ENCODE measurements around the gene BARHL2. TPM values are rescaled to one million over a fixed set of nuclear protein-coding genes. Genes with fewer than 3 reads are reported as not detected.

The BARHL2 gene
- total RNA-seq, 5 donors from 2014 or later (not counting 1 experiment from before 2014, with no cell fraction given): not detected

GRCh38 chr1:90717356-90717664, 208 bp upstream of the BARHL2 start:
- DNase-seq: no peak
- H3K27me3 ChIP-seq (replicated peaks in 1 of 2; ENCODE audit: control insufficient read depth in 2 of 2, extremely low read depth in 1 of 2, insufficient read depth in 2 of 2, low read length in 1 of 2): peaks cover 16 to 71% of the 10 kb centered on the region in 2 experiments
- H3K27me3 Mint-ChIP-seq: peaks cover 72 to 86% of the 10 kb centered on the region in 2 donors
- H3K9me3 ChIP-seq: no peaks in the 10 kb centered on the region
- H3K9me3 Mint-ChIP-seq: peaks cover 6 to 15% (median 11%) of the 10 kb centered on the region in 3 donors
- peak overlapping the region; percentile 37 to 75 (median 44) for H3K4me3 Mint-ChIP-seq
- peak in 1 of 4 experiments; percentile 44 for ATAC-seq (replicated peaks in 1 of 4)
- CTCF ChIA-PET: no interaction called here
- H3K36me3 Mint-ChIP-seq: peaks cover 3% of the 10 kb centered on the region
- WGBS (ENCODE audit: insufficient coverage): 13% methylated on average over 34 of the region's 37 CpGs
- H3K4me1 ChIP-seq (ENCODE audit: control insufficient read depth in 1 of 2, extremely low read depth in 1 of 2, insufficient read depth in 2 of 2, low read length in 2 of 2): peaks cover 0 to 32% of the 10 kb centered on the region in 2 experiments
- H3K4me1 Mint-ChIP-seq: peaks cover 28 to 51% (median 32%) of the 10 kb centered on the region in 3 donors
- peak overlapping the region in 1 of 2 donors; percentile 66 for H3K4me3 ChIP-seq (ENCODE audit: control insufficient read depth in 1 of 2, extremely low read depth in 1 of 2, low read length in 1 of 2)
- POLR2A ChIA-PET: no interaction called here
- no peaks in the 10 kb centered on the region for H3K36me3 ChIP-seq (ENCODE audit: control insufficient read depth in 2 of 2, extremely low read depth in 1 of 2, insufficient read depth in 1 of 2, low read length in 1 of 2)
- H3K27ac ChIP-seq (ENCODE audit: low read length): no peak overlapping the region
- peak overlapping the region in 1 of 2 donors; percentile 67 for H3K27ac Mint-ChIP-seq

DNA sequence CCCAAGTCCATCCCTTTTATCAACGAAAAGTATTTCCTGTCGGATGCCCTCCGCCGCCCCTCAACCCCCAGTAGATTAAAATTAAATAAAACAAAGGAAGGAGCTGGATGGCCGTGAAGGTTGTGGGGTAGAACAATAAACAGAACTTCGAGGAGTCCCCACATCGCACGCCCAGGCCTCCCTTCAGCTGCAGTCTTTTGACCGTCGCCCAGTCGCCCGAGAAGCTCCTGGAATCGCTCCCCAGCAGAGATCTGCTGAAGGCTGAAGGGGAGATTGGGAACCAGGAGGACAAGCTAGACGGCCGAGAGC, 905 bp downstream of the BARHL2 start:
- Histone ChIP-seq H3K27ac (ENCODE audit: low read length) (no peak overlapping the region), H3K36me3 (ENCODE audit: control insufficient read depth in 2 of 2, extremely low read depth in 1 of 2, insufficient read depth in 1 of 2, low read length in 1 of 2) (no peaks in the 10 kb centered on the region), H3K27me3 (replicated peaks in 1 of 2; ENCODE audit: control insufficient read depth in 2 of 2, extremely low read depth in 1 of 2, insufficient read depth in 2 of 2, low read length in 1 of 2) (peaks cover 16 to 75% of the 10 kb centered on the region in 2 experiments), H3K4me3 (ENCODE audit: control insufficient read depth in 1 of 2, extremely low read depth in 1 of 2, low read length in 1 of 2) (no peak overlapping the region), H3K9me3 (no peaks in the 10 kb centered on the region), H3K4me1 (ENCODE audit: control insufficient read depth in 1 of 2, extremely low read depth in 1 of 2, insufficient read depth in 2 of 2, low read length in 2 of 2) (peaks cover 0 to 30% of the 10 kb centered on the region in 2 experiments)
- H3K4me3 Mint-ChIP-seq: peak overlapping the region in 1 of 3 donors; percentile 75
- POLR2A ChIA-PET: no interaction called here
- peak overlapping the region in 1 of 2 donors; percentile 52 for H3K27ac Mint-ChIP-seq
- H3K4me1 Mint-ChIP-seq: peaks cover 24 to 42% (median 24%) of the 10 kb centered on the region in 3 donors
- WGBS (ENCODE audit: insufficient coverage): 15% methylated on average over 10 of the region's 15 CpGs
- H3K27me3 Mint-ChIP-seq: peaks cover 67 to 86% of the 10 kb centered on the region in 2 donors
- CTCF ChIA-PET: no interaction called here
- peaks cover 3% of the 10 kb centered on the region for H3K36me3 Mint-ChIP-seq
- no peak for DNase-seq
- H3K9me3 Mint-ChIP-seq: peaks cover 6 to 14% (median 9%) of the 10 kb centered on the region in 3 donors
- no peak for ATAC-seq (replicated peaks in 1 of 4)

DNA sequence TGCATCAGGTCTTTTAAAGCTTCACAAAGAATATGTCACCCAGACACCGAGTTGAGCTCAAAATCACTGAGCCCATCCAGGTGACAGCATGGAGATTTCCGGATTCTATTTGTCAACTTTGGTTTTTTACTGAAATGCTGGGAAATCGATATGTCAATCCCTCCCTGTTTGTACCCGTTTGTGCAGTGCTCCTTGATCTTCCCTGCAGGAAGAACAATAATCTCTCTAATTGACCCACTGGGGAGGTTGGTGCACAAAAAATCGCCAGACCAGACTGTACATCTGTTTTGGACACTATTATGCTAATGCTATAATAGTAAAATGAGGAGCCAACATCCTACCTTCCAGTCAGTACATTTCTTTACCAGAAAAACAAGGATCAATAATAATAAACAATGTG, 1.8 kb downstream of the BARHL2 start:
- Mint-ChIP-seq H3K36me3 (peaks cover 3% of the 10 kb centered on the region), H3K9me3 (peaks cover 1 to 7% (median 2%) of the 10 kb centered on the region in 3 donors), H3K27ac (no peak overlapping the region), H3K27me3 (peaks cover 60 to 86% of the 10 kb centered on the region in 2 donors), H3K4me1 (peaks cover 23 to 35% (median 24%) of the 10 kb centered on the region in 3 donors), H3K4me3 (no peak overlapping the region)
- no peak overlapping the region for H3K4me3 ChIP-seq (ENCODE audit: control insufficient read depth in 1 of 2, extremely low read depth in 1 of 2, low read length in 1 of 2)
- ChIA-PET CTCF (no interaction called here), POLR2A (interaction anchor here in 1 of 2 donors (0.5 kb wide), 1 partner anchor 21 kb away, joined by 3 read pairs; no protein-coding TSS in a partner anchor)
- ATAC-seq (replicated peaks in 1 of 4): no peak
- peaks cover 0 to 32% of the 10 kb centered on the region in 2 experiments for H3K4me1 ChIP-seq (ENCODE audit: control insufficient read depth in 1 of 2, extremely low read depth in 1 of 2, insufficient read depth in 2 of 2, low read length in 2 of 2)
- 0% methylated on average over 2 of the region's 5 CpGs for WGBS (ENCODE audit: insufficient coverage)
- H3K27ac ChIP-seq (ENCODE audit: low read length): no peak overlapping the region
- no peak for DNase-seq
- H3K36me3 ChIP-seq (ENCODE audit: control insufficient read depth in 2 of 2, extremely low read depth in 1 of 2, insufficient read depth in 1 of 2, low read length in 1 of 2): no peaks in the 10 kb centered on the region
- peaks cover 16 to 84% of the 10 kb centered on the region in 2 experiments for H3K27me3 ChIP-seq (replicated peaks in 1 of 2; ENCODE audit: control insufficient read depth in 2 of 2, extremely low read depth in 1 of 2, insufficient read depth in 2 of 2, low read length in 1 of 2)
- no peaks in the 10 kb centered on the region for H3K9me3 ChIP-seq

DNA sequence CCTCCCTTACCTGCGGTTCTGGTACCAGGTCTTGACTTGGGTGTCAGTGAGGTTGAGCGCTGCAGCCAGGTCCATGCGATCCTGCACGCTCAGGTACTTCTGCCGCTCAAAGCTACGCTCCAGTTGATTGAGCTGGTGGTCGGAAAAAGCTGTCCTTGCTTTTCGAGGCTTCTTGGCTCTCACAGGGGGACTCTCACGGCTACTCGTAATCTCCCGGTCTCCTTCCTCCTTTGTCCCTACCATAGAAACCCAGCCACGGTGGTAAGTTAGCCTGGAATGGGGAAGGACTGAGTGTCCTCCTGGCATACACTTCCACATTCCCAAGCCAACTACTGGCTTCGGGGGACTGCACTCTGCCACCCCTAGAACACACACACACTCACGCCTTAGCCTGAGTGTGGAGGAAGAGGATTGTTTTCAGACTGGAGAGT, 2.6 kb downstream of the BARHL2 start:
- H3K27ac ChIP-seq (ENCODE audit: low read length): no peak overlapping the region
- H3K4me3 ChIP-seq (ENCODE audit: control insufficient read depth in 1 of 2, extremely low read depth in 1 of 2, low read length in 1 of 2): no peak overlapping the region
- H3K9me3 ChIP-seq: no peaks in the 10 kb centered on the region
- 6% methylated on average over 5 of the region's 14 CpGs for WGBS (ENCODE audit: insufficient coverage)
- peaks cover 0 to 4% (median 0%) of the 10 kb centered on the region in 3 donors for H3K9me3 Mint-ChIP-seq
- H3K4me1 ChIP-seq (ENCODE audit: control insufficient read depth in 1 of 2, extremely low read depth in 1 of 2, insufficient read depth in 2 of 2, low read length in 2 of 2): peaks cover 0 to 29% of the 10 kb centered on the region in 2 experiments
- H3K4me3 Mint-ChIP-seq: no peak overlapping the region
- H3K36me3 ChIP-seq (ENCODE audit: control insufficient read depth in 2 of 2, extremely low read depth in 1 of 2, insufficient read depth in 1 of 2, low read length in 1 of 2): no peaks in the 10 kb centered on the region
- H3K27me3 ChIP-seq (replicated peaks in 1 of 2; ENCODE audit: control insufficient read depth in 2 of 2, extremely low read depth in 1 of 2, insufficient read depth in 2 of 2, low read length in 1 of 2): peaks cover 24 to 84% of the 10 kb centered on the region in 2 experiments
- H3K4me1 Mint-ChIP-seq: peaks cover 21 to 35% (median 22%) of the 10 kb centered on the region in 3 donors
- peaks cover 64 to 90% of the 10 kb centered on the region in 2 donors for H3K27me3 Mint-ChIP-seq
- ChIA-PET CTCF (interaction anchor here in 1 of 2 donors (0.6 kb wide), 1 partner anchor 112 kb away, joined by 3 read pairs; no protein-coding TSS in a partner anchor), POLR2A (interaction anchor here in 1 of 2 donors (0.5 kb wide), 1 partner anchor 21 kb away, joined by 3 read pairs; no protein-coding TSS in a partner anchor)
- ATAC-seq (replicated peaks in 1 of 4) (no peak), DNase-seq (no peak)
- H3K36me3 Mint-ChIP-seq: peaks cover 3% of the 10 kb centered on the region
- H3K27ac Mint-ChIP-seq: peak overlapping the region in 1 of 2 donors; percentile 49

DNA sequence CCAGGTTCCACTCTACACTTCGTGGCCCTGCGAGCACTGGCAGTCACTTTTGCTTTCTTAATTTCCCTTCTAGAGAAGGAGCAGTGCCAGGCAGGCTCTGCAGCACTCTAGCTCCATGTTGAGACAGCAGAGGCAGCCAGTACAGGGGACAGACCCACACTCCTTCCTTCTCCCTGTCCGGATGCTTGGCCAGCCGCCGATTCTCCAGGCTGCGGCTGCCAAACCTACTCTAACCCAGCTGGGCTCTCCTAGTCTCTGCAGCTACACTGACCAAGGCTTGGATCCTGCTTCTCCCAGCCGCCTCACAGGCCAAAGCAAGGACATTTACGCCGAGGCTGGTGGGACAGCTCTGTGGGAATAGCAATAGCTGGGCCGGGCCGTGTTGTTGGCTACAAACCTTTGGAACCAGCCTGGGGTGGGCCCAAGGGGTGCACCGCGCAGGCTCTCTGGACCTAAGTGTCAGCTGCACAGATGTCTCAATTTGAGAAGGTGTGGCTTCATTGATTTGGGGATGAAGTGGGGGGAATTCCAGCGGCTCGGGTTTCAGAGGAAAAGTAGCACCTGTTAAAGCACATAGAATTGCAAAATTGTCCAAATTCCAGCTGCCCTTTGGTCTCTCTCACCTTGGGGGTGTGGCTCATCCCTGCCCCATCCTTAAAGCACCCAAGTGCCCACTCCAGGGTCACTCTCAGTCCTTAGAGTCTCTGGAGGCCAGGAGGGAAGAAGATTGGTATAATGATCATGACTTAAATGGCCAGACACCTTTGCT, 3.2 kb downstream of the BARHL2 start:
- Histone ChIP-seq H3K27me3 (replicated peaks in 1 of 2; ENCODE audit: control insufficient read depth in 2 of 2, extremely low read depth in 1 of 2, insufficient read depth in 2 of 2, low read length in 1 of 2) (peaks cover 27 to 80% of the 10 kb centered on the region in 2 experiments), H3K27ac (ENCODE audit: low read length) (no peak overlapping the region), H3K9me3 (no peaks in the 10 kb centered on the region), H3K4me1 (ENCODE audit: control insufficient read depth in 1 of 2, extremely low read depth in 1 of 2, insufficient read depth in 2 of 2, low read length in 2 of 2) (peaks cover 0 to 27% of the 10 kb centered on the region in 2 experiments), H3K4me3 (ENCODE audit: control insufficient read depth in 1 of 2, extremely low read depth in 1 of 2, low read length in 1 of 2) (no peak overlapping the region), H3K36me3 (ENCODE audit: control insufficient read depth in 2 of 2, extremely low read depth in 1 of 2, insufficient read depth in 1 of 2, low read length in 1 of 2) (no peaks in the 10 kb centered on the region)
- WGBS (ENCODE audit: insufficient coverage): 6% methylated on average over 13 of the region's 15 CpGs
- H3K4me1 Mint-ChIP-seq: peaks cover 18 to 32% (median 19%) of the 10 kb centered on the region in 3 donors
- peaks cover 65 to 88% of the 10 kb centered on the region in 2 donors for H3K27me3 Mint-ChIP-seq
- peaks cover under 1% of the 10 kb centered on the region for H3K36me3 Mint-ChIP-seq
- DNase-seq: no peak
- no peak for ATAC-seq (replicated peaks in 1 of 4)
- POLR2A ChIA-PET: no interaction called here
- H3K27ac Mint-ChIP-seq: no peak overlapping the region
- no peak overlapping the region for H3K4me3 Mint-ChIP-seq
- peaks cover 0 to 3% (median 0%) of the 10 kb centered on the region in 3 donors for H3K9me3 Mint-ChIP-seq
- CTCF ChIA-PET: interaction anchor here in 1 of 2 donors (0.6 kb wide), 1 partner anchor 111 kb away, joined by 3 read pairs; no protein-coding TSS in a partner anchor

DNA sequence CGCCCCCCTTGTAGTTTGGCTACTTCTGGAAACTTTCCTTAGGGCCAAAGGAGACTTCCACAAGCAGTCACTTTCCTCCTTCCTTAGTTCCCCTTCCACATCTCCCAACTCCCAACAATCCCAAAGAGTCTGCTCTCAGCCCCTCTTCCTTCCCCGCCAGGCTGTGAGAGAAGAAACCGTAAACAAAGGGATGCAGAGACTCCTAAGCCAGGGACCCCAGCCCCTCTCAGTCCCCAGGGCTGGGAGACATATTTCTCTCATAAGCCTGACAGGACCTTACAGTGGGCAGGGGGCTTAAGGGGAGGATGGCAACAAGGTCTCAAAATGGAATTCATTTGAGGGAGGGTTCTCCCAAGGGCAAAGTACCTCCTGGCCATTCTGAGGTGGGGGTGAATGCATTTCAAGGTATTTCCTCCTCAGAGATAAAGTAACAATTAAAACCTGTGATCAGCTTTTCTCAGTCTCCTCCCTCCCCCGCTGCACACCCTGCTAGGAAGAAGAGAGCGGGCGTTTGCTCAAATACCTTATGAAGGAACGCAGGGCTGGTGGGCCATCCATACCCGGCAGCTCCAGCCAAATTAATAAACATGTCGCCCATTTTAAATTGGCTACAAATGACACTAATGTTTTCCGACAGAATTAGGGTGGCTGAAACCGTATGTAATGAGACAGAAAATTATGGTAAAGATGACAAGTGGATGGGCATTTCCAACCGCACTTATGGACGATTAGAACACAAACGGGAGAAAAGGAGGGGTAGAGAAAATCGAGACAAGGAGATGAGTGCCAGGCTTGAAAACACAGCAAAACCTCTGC, 4.0 kb downstream of the BARHL2 start:
- Histone ChIP-seq H3K4me1 (ENCODE audit: control insufficient read depth in 1 of 2, extremely low read depth in 1 of 2, insufficient read depth in 2 of 2, low read length in 2 of 2) (peaks cover 0 to 20% of the 10 kb centered on the region in 2 experiments), H3K4me3 (ENCODE audit: control insufficient read depth in 1 of 2, extremely low read depth in 1 of 2, low read length in 1 of 2) (no peak overlapping the region), H3K9me3 (no peaks in the 10 kb centered on the region), H3K36me3 (ENCODE audit: control insufficient read depth in 2 of 2, extremely low read depth in 1 of 2, insufficient read depth in 1 of 2, low read length in 1 of 2) (no peaks in the 10 kb centered on the region), H3K27me3 (replicated peaks in 1 of 2; ENCODE audit: control insufficient read depth in 2 of 2, extremely low read depth in 1 of 2, insufficient read depth in 2 of 2, low read length in 1 of 2) (peaks cover 33 to 78% of the 10 kb centered on the region in 2 experiments), H3K27ac (ENCODE audit: low read length) (no peak overlapping the region)
- CTCF ChIA-PET: no interaction called here
- POLR2A ChIA-PET: no interaction called here
- H3K27ac Mint-ChIP-seq: peak overlapping the region in 1 of 2 donors; percentile 3
- WGBS (ENCODE audit: insufficient coverage): 0% methylated on average over 3 of the region's 15 CpGs
- no peak overlapping the region for H3K4me3 Mint-ChIP-seq
- DNase-seq: no peak
- H3K36me3 Mint-ChIP-seq: no peaks in the 10 kb centered on the region
- peaks cover 0 to 2% (median 0%) of the 10 kb centered on the region in 3 donors for H3K9me3 Mint-ChIP-seq
- H3K4me1 Mint-ChIP-seq: peaks cover 13 to 25% (median 14%) of the 10 kb centered on the region in 3 donors
- ATAC-seq (replicated peaks in 1 of 4): no peak
- peaks cover 64 to 91% of the 10 kb centered on the region in 2 donors for H3K27me3 Mint-ChIP-seq
